ENCODE measurements around the gene MEIS2.

- TF ChIP-seq CTCF (conservative IDR thresholded peaks at IDR 0.05; ENCODE audit: low read depth, low read length), result no peak
- TF ChIP-seq EZH2 (IDR thresholded peaks at IDR 0.05; ENCODE audit: borderline replicate concordance, low read depth, low read length, poor library complexity, severe bottlenecking), result no peak
Observed at GRCh38 chr15:37004373-37004869, 95.9 kb downstream of the MEIS2 start.

Data from A673 (cell line).